ENCODE data around the gene IL12RB2. TPM values are rescaled to one million over a fixed set of nuclear protein-coding genes. Genes with fewer than 3 reads are reported as not detected.

The IL12RB2 gene
- total RNA-seq, 1 experiment from 2014 or later: not detected

GRCh38 chr1:67372136-67372535 is 64.5 kb downstream of the IL12RB2 start:
- DNase-seq: no peak
- intact Hi-C loops (cut with micrococcal nuclease; ENCODE audit: unreplicated experiment): loop anchor here (10.0 kb wide), 1 partner anchor 373 kb away; no protein-coding TSS in a partner anchor
- Histone ChIP-seq H4K20me1 (ENCODE audit: insufficient read depth) (no peaks in the 10 kb centered on the region), H3K27ac (no peak overlapping the region), H3K27me3 (ENCODE audit: insufficient read depth, low read depth) (no peaks in the 10 kb centered on the region), H2AFZ (no peak overlapping the region), H3K4me3 (no peak overlapping the region), H3K9me2 (ENCODE audit: insufficient read depth) (no peaks in the 10 kb centered on the region), H3K9me3 (ENCODE audit: insufficient read depth, low read depth) (no peaks in the 10 kb centered on the region), H3K4me2 (peak overlapping the region; percentile 23; the same call in 1 of the 2 replicates), H3K79me2 (ENCODE audit: low read depth) (no peaks in the 10 kb centered on the region), H3K36me3 (ENCODE audit: low read depth) (no peaks in the 10 kb centered on the region), H3K4me1 (replicated peaks; ENCODE audit: insufficient read depth) (peaks cover 29% of the 10 kb centered on the region), H3F3A (ENCODE audit: insufficient read depth, low read depth) (peaks cover 13% of the 10 kb centered on the region; the same call in 1 of the 2 replicates)
- no peak for TF ChIP-seq CTCF (conservative IDR thresholded peaks at IDR 0.05)
- no peak for TF ChIP-seq EZH2 (IDR thresholded peaks at IDR 0.05; ENCODE audit: low read depth)
- BruUV-seq (replicated peaks): no TSS peak
- ChIA-PET CTCF (no interaction called here), POLR2A (ENCODE audit: unreplicated experiment) (no interaction called here)

GRCh38 chr1:67372898-67373297 is 65.2 kb downstream of the IL12RB2 start:
- Histone ChIP-seq H3K4me2 (no peak overlapping the region), H3K4me1 (replicated peaks; ENCODE audit: insufficient read depth) (peaks cover 37% of the 10 kb centered on the region), H3K9me3 (ENCODE audit: insufficient read depth, low read depth) (no peaks in the 10 kb centered on the region; the same call in 1 of the 2 replicates), H4K20me1 (ENCODE audit: insufficient read depth) (no peaks in the 10 kb centered on the region), H3F3A (ENCODE audit: insufficient read depth, low read depth) (peaks cover 20% of the 10 kb centered on the region; the same call in 1 of the 2 replicates), H3K27me3 (ENCODE audit: insufficient read depth, low read depth) (no peaks in the 10 kb centered on the region), H3K9me2 (ENCODE audit: insufficient read depth) (no peaks in the 10 kb centered on the region), H3K79me2 (ENCODE audit: low read depth) (no peaks in the 10 kb centered on the region), H2AFZ (no peak overlapping the region), H3K27ac (no peak overlapping the region), H3K36me3 (ENCODE audit: low read depth) (no peaks in the 10 kb centered on the region), H3K4me3 (no peak overlapping the region)
- ChIA-PET CTCF (no interaction called here), POLR2A (ENCODE audit: unreplicated experiment) (no interaction called here)
- TF ChIP-seq EZH2 (IDR thresholded peaks at IDR 0.05; ENCODE audit: low read depth): no peak
- no peak for TF ChIP-seq CTCF (conservative IDR thresholded peaks at IDR 0.05)
- BruUV-seq (replicated peaks): no TSS peak
- intact Hi-C loops (cut with micrococcal nuclease; ENCODE audit: unreplicated experiment): loop anchor here (10.0 kb wide), 1 partner anchor 372 kb away; no protein-coding TSS in a partner anchor
- no peak for DNase-seq

GRCh38 chr1:67376381-67376780 is 68.7 kb downstream of the IL12RB2 start:
- Histone ChIP-seq H3K79me2 (ENCODE audit: low read depth) (no peaks in the 10 kb centered on the region), H3K27ac (0 out of 2 replicates have a peak overlapping the region, but pooled peaks have one; percentile 13), H4K20me1 (ENCODE audit: insufficient read depth) (no peaks in the 10 kb centered on the region), H3K4me1 (replicated peaks; ENCODE audit: insufficient read depth) (peaks cover 37% of the 10 kb centered on the region), H3K9me3 (ENCODE audit: insufficient read depth, low read depth) (no peaks in the 10 kb centered on the region; the same call in 1 of the 2 replicates), H3K36me3 (ENCODE audit: low read depth) (no peaks in the 10 kb centered on the region), H3K27me3 (ENCODE audit: insufficient read depth, low read depth) (no peaks in the 10 kb centered on the region), H3K4me2 (peak overlapping the region; percentile 30), H3K9me2 (ENCODE audit: insufficient read depth) (no peaks in the 10 kb centered on the region), H2AFZ (no peak overlapping the region), H3K4me3 (no peak overlapping the region), H3F3A (ENCODE audit: insufficient read depth, low read depth) (peaks cover 20% of the 10 kb centered on the region; the same call in 1 of the 2 replicates)
- POLR2A ChIA-PET (ENCODE audit: unreplicated experiment): interaction anchor here (0.6 kb wide), 2 partner anchors 39 to 134 kb away, joined by 4 to 5 read pairs; no protein-coding TSS in a partner anchor
- CTCF ChIA-PET: no interaction called here
- intact Hi-C loops (cut with micrococcal nuclease; ENCODE audit: unreplicated experiment): loop anchor here (1.0 to 10.0 kb wide), 2 partner anchors 14 to 368 kb away; no protein-coding TSS in a partner anchor
- TF ChIP-seq EZH2 (IDR thresholded peaks at IDR 0.05; ENCODE audit: low read depth) (no peak), CTCF (conservative IDR thresholded peaks at IDR 0.05) (no peak)
- BruUV-seq (replicated peaks): no TSS peak
- peak; percentile 72 to 89 for DNase-seq

Measured in PC-9 (cell line).